Stimulated activated CD8-positive, alpha-beta memory T cell treated with anti-CD3 and anti-CD28 coated beads, Interleukin-7, amount 100 ng/mL, for 4 hours (primary cell): ENCODE data around the gene B2M.
"Not testable (repeated sequence)": the region's sequence is repeated elsewhere in the genome, so short reads cannot be mapped to it uniquely, and the experiment has no call there.

Experiments
- DNase-seq, 2 donors: peaks; one replicate each; pipeline ENCODE4 v3.0.0-alpha.2; 2020; ENCODE audit warnings: low read depth in 2 of 2

Gene B2M

DNA sequence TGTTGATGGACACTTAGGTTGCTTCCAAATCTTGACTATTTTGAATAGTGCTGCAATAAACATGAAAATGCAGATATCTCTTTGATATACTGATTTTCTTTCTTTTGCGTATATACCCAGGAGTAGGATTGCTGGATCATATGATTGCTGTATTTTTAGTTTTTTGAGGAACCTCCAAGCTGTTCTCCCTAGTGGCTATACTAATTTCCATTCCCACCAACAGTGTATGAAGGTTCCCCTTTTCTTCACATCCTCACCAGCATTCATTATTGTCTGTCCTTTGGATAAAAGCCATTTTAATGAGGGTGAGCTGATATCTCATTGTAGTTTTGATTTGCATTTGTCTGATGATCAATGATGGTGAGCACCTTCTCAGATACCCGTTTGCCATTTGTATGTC is 12.7 kb upstream of the B2M start:
- no peak for DNase-seq

GRCh38 chr15:44700676-44701075 is 10.6 kb upstream of the B2M start:
- DNase-seq, result not testable (repeated sequence)

DNA sequence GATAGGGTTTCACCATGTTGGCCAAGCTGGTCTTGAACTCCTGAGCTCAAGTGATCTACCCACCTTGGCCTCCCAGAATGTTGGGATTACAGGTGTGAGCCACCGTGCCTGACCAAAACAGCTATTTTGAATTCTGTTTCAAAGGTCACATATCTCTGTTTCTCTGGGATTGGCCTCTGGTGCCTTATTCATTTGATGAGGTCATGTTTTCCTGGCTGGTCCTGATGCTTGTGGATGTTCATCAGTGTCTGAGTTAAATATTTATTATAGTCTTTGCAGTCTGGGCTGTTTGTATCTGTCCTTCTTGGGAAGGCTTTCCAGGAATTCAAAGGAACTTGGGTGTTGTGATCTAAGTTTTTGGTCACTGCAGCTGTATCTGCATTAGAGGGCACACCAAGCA is 5.3 kb upstream of the B2M start:
- no peak for DNase-seq

GRCh38 chr15:44706401-44706800 is 4.9 kb upstream of the B2M start:
- DNase-seq, result no peak

DNA sequence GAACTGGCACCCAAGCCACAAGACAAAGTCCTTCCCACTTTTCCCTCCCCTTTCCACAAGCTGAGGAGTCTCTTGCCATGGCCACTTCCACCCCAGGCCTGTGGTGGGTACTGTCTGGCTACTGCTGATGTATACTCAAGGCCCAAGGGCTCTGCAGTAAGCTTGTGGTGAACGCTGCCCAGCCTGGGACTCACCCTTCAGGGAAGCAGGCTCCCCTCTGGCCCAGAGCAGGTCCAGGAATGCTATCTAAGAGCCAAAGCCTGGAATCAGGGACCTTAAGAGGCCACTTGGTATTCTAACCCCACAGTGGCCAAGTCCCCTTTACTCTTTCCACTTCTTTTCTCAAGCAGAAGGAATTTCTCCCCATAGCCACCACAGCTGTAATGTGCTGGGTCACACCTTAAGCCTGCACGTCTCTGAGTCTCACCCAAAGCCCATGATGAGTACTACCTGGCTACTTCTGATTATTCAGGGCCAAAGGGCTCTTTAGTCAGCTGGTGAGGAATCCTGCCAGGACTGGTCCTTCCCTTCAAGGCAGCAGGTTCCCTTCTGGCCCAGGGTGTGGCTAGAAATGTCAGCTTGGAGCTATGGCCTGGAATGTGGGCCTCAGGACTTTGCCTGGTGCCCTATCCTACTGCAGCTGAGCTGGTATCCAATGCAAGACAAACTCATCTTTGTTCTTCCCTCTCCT is 4.2 kb upstream of the B2M start:
- no peak for DNase-seq

- no peak for DNase-seq
Observed at GRCh38 chr15:44710236-44711095, 851 bp upstream of the B2M start.

GRCh38 chr15:44711743-44712345 is 527 bp downstream of the B2M start:
- DNase-seq, result peak in 1 of 2 donors; percentile 49

GRCh38 chr15:44712346-44713005 is 1.2 kb downstream of the B2M start:
- DNase-seq, result peak in 1 of 2 donors; percentile 48

GRCh38 chr15:44713006-44713966 is 2.0 kb downstream of the B2M start:
- no peak for DNase-seq

GRCh38 chr15:44715142-44715796 is 4.0 kb downstream of the B2M start:
- DNase-seq, result no peak

DNA sequence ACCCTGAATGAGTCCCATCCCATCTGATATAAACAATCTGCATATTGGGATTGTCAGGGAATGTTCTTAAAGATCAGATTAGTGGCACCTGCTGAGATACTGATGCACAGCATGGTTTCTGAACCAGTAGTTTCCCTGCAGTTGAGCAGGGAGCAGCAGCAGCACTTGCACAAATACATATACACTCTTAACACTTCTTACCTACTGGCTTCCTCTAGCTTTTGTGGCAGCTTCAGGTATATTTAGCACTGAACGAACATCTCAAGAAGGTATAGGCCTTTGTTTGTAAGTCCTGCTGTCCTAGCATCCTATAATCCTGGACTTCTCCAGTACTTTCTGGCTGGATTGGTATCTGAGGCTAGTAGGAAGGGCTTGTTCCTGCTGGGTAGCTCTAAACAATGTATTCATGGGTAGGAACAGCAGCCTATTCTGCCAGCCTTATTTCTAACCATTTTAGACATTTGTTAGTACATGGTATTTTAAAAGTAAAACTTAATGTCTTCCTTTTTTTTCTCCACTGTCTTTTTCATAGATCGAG is 4.5 kb downstream of the B2M start:
- no peak for DNase-seq

DNA sequence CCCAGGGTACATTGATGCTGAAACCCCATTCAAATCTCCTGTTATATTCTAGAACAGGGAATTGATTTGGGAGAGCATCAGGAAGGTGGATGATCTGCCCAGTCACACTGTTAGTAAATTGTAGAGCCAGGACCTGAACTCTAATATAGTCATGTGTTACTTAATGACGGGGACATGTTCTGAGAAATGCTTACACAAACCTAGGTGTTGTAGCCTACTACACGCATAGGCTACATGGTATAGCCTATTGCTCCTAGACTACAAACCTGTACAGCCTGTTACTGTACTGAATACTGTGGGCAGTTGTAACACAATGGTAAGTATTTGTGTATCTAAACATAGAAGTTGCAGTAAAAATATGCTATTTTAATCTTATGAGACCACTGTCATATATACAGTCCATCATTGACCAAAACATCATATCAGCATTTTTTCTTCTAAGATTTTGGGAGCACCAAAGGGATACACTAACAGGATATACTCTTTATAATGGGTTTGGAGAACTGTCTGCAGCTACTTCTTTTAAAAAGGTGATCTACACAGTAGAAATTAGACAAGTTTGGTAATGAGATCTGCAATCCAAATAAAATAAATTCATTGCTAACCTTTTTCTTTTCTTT is 5.8 kb downstream of the B2M start:
- DNase-seq, result no peak

- DNase-seq, result no peak
Observed at GRCh38 chr15:44718180-44718926, 7.0 kb downstream of the B2M start.

- DNase-seq, result no peak
Observed at GRCh38 chr15:44718927-44719292, 7.6 kb downstream of the B2M start.

DNA sequence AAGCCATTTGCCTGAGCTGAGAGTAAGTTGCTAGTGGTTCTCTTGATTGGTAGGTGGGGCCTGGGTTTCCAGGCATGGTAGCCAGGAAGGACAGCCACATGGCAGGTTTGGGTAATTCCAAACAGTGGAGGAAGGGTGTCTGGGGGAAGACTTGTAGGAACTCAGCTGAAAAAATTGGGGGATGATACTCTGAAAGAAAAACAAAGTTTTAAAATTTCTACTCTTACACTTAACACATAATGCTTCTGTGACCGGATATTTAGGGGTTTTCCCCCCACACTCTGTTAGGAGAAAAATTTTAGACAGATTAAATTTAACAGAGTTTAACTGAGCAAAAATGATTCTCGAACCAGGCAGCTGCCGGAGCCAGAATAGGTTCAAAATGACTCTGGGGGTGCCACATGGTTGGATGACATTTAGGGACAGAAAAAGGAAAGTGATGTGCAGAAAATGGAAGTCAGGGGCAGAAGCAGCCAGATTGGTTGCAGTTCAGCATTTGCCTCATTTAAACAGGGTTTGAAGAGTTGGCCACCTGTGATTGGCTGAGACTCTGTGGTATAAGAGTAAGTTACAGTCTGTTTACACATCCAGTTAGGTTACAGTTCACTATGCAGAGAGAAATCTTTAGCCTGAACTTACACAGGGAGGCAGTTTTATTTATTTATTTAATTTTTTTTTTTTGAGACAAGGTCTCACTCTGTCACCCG is 8.1 kb downstream of the B2M start:
- DNase-seq, result no peak

- not testable (repeated sequence) for DNase-seq
Observed at GRCh38 chr15:44720000-44720435, 8.7 kb downstream of the B2M start.

DNA sequence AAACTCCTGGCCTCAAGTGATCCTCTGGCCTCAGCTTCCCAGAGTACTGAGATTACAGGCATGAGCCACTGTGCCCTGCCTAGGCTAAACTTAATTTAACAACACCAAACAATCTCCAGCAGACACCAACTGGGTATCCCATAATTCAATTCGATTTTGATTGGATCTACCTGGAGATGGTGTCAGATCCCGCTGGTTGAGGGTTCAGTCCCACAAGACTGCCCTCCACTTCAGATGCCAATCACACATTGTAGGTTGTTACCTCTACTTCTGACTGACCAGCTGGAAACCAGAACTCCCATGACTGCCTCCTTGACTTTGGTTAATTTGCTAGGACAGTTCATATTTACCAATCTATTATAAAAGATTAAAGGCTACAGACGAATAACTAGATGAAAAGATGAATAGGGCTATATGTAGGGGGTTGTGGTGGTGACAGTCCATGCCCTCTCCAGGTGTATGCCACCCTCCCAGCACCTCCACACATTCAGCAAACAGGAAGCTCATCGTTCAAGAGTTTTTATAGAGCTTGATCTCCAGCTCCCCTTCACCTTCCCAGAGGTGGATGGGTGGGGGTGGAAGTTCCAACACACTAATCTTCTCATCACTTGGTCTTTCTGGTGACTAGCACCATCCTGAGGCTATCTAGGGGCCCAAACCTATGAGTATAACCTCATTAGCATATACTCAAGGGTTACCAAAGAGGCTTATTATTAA is 9.3 kb downstream of the B2M start:
- DNase-seq, result no peak

- DNase-seq, result no peak
Observed at GRCh38 chr15:44722011-44722410, 10.7 kb downstream of the B2M start.
